HL-60 (cell line): ENCODE data around the gene BAZ2B.

Experiments used
- DNase-seq, 2 experiments: peaks; one replicate each; pipeline ENCODE4 v3.0.0-alpha.2; 2010 to 2020; ENCODE audit warnings: low read depth in 1 of 2, low spot score in 1 of 2
- H3K27ac ChIP-seq: fragments of 250-450 bp; sonication (Bioruptor Pico); replicated peaks from 2 replicates; pipeline ENCODE4 v1.5.1; 2020; ENCODE audit warnings: mild to moderate bottlenecking, moderate library complexity
- H3K27me3 ChIP-seq: fragments of 250-450 bp; sonication (Bioruptor Pico); 2 replicates; pipeline ENCODE4 v1.5.1; 2021; ENCODE audit warnings: mild to moderate bottlenecking, moderate library complexity; ENCODE audit not compliant: insufficient read depth, poor library complexity, severe bottlenecking
- H3K4me3 ChIP-seq: replicated peaks from 2 replicates; pipeline ENCODE4 v1.5.1; 2011; ENCODE audit warnings: mild to moderate bottlenecking, control low read depth, low read length; ENCODE audit not compliant: insufficient read depth
- GABPA ChIP-seq: IDR thresholded peaks from 2 replicates; pipeline ENCODE4 v1.6.1; 2012; ENCODE audit warnings: low read depth
- POLR2AphosphoS5 ChIP-seq: IDR thresholded peaks from 2 replicates; pipeline ENCODE4 v1.6.1; 2012; ENCODE audit warnings: low read depth
- SPI1 ChIP-seq: IDR thresholded peaks from 2 replicates; pipeline ENCODE4 v1.6.1; 2012; ENCODE audit warnings: low read depth, mild to moderate bottlenecking, borderline replicate concordance
- TF ChIP-seq, protein P1 (sequence below): IDR thresholded peaks from one replicate; pipeline ENCODE4 v1.5.1; 2011; ENCODE audit warnings: low read length, control low read depth, inconsistent platforms; ENCODE audit not compliant: insufficient read depth
- TF ChIP-seq, protein P2 (sequence below): IDR thresholded peaks from 2 replicates; pipeline ENCODE4 v1.6.1; 2012; ENCODE audit warnings: low read depth; ENCODE audit not compliant: insufficient replicate concordance

The BAZ2B gene

DNA sequence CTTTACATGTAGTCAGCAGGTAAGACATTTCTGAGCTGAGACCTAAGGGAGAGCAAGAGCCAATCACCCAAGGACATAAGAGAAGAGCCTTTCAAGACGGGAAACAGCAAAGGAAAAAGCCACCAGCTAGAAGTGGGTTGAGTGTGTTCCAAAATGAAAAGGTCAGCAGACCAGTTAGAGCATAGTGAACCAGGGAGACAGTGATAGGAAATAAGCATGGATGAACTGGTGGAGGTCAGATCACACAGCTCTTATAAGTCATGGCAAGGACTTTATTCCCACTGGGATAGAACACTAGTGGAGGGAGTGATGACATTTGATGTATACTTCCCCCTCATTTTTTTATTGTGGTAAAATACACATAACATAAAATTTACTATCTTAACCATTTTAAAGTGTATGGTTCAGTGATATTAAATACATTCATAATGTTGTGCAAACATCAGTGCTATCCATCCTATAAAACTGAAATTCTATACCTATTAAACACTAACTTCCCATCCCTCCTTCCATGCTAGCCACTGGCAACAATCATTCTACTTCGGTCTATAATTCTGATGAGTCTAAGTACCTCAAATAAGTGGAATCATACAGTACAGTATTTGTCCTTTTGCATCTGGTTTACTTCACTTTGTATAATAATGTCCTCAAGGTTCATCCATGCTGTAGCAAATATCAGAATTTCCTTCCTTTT, 174.0 kb downstream of the BAZ2B start:
- TF ChIP-seq, protein P1, sequence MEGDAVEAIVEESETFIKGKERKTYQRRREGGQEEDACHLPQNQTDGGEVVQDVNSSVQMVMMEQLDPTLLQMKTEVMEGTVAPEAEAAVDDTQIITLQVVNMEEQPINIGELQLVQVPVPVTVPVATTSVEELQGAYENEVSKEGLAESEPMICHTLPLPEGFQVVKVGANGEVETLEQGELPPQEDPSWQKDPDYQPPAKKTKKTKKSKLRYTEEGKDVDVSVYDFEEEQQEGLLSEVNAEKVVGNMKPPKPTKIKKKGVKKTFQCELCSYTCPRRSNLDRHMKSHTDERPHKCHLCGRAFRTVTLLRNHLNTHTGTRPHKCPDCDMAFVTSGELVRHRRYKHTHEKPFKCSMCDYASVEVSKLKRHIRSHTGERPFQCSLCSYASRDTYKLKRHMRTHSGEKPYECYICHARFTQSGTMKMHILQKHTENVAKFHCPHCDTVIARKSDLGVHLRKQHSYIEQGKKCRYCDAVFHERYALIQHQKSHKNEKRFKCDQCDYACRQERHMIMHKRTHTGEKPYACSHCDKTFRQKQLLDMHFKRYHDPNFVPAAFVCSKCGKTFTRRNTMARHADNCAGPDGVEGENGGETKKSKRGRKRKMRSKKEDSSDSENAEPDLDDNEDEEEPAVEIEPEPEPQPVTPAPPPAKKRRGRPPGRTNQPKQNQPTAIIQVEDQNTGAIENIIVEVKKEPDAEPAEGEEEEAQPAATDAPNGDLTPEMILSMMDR: no peak
- no peak for TF ChIP-seq SPI1
- TF ChIP-seq, protein P2, sequence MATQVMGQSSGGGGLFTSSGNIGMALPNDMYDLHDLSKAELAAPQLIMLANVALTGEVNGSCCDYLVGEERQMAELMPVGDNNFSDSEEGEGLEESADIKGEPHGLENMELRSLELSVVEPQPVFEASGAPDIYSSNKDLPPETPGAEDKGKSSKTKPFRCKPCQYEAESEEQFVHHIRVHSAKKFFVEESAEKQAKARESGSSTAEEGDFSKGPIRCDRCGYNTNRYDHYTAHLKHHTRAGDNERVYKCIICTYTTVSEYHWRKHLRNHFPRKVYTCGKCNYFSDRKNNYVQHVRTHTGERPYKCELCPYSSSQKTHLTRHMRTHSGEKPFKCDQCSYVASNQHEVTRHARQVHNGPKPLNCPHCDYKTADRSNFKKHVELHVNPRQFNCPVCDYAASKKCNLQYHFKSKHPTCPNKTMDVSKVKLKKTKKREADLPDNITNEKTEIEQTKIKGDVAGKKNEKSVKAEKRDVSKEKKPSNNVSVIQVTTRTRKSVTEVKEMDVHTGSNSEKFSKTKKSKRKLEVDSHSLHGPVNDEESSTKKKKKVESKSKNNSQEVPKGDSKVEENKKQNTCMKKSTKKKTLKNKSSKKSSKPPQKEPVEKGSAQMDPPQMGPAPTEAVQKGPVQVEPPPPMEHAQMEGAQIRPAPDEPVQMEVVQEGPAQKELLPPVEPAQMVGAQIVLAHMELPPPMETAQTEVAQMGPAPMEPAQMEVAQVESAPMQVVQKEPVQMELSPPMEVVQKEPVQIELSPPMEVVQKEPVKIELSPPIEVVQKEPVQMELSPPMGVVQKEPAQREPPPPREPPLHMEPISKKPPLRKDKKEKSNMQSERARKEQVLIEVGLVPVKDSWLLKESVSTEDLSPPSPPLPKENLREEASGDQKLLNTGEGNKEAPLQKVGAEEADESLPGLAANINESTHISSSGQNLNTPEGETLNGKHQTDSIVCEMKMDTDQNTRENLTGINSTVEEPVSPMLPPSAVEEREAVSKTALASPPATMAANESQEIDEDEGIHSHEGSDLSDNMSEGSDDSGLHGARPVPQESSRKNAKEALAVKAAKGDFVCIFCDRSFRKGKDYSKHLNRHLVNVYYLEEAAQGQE: no peak
- TF ChIP-seq GABPA: no peak
- TF ChIP-seq POLR2AphosphoS5: no peak

GRCh38 chr2:159441182-159441581, 175.2 kb downstream of the BAZ2B start:
- Histone ChIP-seq H3K27me3 (no peaks in the 10 kb centered on the region), H3K4me3 (no peak overlapping the region), H3K27ac (no peak overlapping the region)
- no peak for DNase-seq
- TF ChIP-seq GABPA (no peak), SPI1 (no peak), POLR2AphosphoS5 (no peak)
- TF ChIP-seq, protein P2: no peak
- TF ChIP-seq, protein P1: no peak

More for the DNA sequence above, 174.0 kb downstream of the BAZ2B start:
- Histone ChIP-seq H3K4me3 (no peak overlapping the region), H3K27me3 (no peaks in the 10 kb centered on the region), H3K27ac (no peak overlapping the region)
- no peak for DNase-seq

DNA sequence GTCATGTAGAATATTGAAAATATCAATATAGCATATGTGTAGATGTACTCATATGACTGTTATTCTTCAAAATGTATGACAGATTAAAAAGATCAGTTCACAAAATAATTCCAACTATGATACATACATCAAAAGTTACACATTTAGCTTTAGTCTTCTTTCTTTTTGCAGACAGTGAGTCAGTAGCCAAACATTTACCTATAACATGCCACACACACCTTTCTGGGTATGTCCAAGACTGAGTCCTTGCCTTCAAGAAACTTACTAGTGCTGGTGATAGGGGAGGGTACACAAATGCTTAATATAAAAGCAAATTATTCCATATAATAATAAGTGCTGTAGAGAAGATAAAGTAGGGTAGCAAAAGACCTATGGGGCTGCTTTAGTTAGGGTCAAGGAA, 176.9 kb downstream of the BAZ2B start:
- Histone ChIP-seq H3K27ac (no peak overlapping the region), H3K27me3 (no peaks in the 10 kb centered on the region), H3K4me3 (no peak overlapping the region)
- TF ChIP-seq SPI1 (no peak), GABPA (no peak), POLR2AphosphoS5 (no peak)
- TF ChIP-seq, protein P1: no peak
- TF ChIP-seq, protein P2: no peak
- no peak for DNase-seq
